AG04449 (cell line): ENCODE results near the gene OR5AC2.

Experiments
- CTCF ChIA-PET: fragments of 350-600 bp; formaldehyde crosslinking; extraction: SDS; loops from one replicate; lab custom pipeline; 2021; ENCODE audit warnings: antibody characterized with exemption; lab: Yijun Ruan, JAX
- POLR2A ChIA-PET: fragments of 400-600, 350-600 bp; formaldehyde crosslinking; extraction: SDS; loops from one replicate; lab custom pipeline; 2020; ENCODE audit warnings: antibody characterized with exemption, inconsistent platforms; lab: Yijun Ruan, JAX
- DNase-seq: peaks from one replicate; pipeline ENCODE4 v3.0.0-alpha.2; 2010; ENCODE audit warnings: low read depth, low spot score
- H3K4me3 ChIP-seq: 2 replicates; pipeline ENCODE4 v1.5.1; 2011; ENCODE audit warnings: low read depth, mild to moderate bottlenecking, control low read depth, low read length
- TF ChIP-seq, protein P1 (sequence below): IDR thresholded peaks from one replicate; pipeline ENCODE4 v1.5.1; 2011; ENCODE audit warnings: mild to moderate bottlenecking, moderate library complexity, low read length, control low read depth, inconsistent platforms; ENCODE audit not compliant: insufficient read depth; ENCODE audit errors: missing control alignments

Gene OR5AC2

DNA sequence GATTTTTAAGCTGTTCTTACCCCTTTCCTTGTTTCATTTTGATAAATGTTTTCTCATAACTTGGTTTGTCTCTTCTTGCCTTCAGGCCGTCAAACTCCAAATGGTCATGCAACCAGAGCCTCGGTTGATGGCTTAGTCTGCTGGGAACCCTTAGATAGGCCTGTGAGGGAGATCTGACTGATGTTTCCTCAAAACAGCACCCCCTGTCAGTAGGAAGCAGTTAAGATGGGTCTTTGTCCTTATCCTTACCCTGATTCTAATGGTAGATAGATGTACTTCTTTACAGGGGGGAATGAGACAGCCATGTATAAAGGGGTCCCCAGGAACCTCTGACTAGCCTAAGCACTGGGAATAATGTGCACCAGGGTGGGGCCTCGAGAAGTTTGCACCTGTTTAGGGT, 27.3 kb downstream of the OR5AC2 start:
- TF ChIP-seq, protein P1, sequence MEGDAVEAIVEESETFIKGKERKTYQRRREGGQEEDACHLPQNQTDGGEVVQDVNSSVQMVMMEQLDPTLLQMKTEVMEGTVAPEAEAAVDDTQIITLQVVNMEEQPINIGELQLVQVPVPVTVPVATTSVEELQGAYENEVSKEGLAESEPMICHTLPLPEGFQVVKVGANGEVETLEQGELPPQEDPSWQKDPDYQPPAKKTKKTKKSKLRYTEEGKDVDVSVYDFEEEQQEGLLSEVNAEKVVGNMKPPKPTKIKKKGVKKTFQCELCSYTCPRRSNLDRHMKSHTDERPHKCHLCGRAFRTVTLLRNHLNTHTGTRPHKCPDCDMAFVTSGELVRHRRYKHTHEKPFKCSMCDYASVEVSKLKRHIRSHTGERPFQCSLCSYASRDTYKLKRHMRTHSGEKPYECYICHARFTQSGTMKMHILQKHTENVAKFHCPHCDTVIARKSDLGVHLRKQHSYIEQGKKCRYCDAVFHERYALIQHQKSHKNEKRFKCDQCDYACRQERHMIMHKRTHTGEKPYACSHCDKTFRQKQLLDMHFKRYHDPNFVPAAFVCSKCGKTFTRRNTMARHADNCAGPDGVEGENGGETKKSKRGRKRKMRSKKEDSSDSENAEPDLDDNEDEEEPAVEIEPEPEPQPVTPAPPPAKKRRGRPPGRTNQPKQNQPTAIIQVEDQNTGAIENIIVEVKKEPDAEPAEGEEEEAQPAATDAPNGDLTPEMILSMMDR, result no peak
- CTCF ChIA-PET, result no interaction called here
- POLR2A ChIA-PET, result no interaction called here
- no peak for DNase-seq
- H3K4me3 ChIP-seq, result no peak overlapping the region

DNA sequence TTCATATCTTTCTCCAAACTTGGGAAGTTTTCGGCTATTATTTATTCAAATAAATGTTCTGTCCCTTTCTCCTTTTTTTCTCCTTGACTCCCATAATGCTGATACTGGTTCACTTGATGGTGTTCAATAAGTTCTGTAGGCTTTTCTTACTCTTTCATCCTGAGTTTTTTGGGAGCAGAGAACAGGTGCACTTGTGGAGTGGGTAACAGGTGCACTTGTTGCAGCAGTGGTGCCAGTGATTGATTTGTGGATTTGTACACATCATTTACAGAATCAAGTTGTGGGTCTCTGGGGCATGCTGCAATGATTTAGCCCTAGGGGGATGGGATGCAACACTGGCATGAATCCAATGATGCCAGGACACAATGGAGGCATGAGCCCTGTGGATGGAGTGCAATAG, 28.7 kb downstream of the OR5AC2 start:
- no peak overlapping the region for H3K4me3 ChIP-seq
- CTCF ChIA-PET, result no interaction called here
- TF ChIP-seq, protein P1, result no peak
- DNase-seq, result no peak
- POLR2A ChIA-PET, result no interaction called here

DNA sequence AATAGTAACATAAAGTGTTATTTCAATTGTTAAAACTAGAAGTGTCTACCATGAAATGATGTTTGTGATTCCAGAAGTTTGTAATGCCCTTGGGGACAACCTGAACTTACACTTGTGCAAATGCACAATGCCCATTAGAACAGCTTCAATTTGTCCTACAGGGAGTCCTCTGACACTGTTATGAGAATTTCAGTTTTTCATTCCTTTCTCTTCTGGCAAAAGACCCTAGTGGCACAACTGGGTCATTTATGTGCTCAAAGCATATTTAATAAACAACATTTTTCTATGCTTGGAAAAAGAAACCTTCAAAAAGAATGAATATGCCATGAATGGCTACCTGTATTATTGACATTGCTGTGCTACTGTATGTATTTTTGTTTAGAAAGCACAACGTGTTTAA, 43.4 kb downstream of the OR5AC2 start, which contains the start of gene OR5H1:
TSS of gene OR5H1 (plus strand) at position 301 of the 400 bp plus-strand sequence. CDS start 1,977 bp downstream, outside the sequence.
- TF ChIP-seq, protein P1, result no peak
- H3K4me3 ChIP-seq, result no peak within 1 kb of the TSS
- POLR2A ChIA-PET, result no interaction called here
- CTCF ChIA-PET, result no interaction called here
- no peak for DNase-seq

DNA sequence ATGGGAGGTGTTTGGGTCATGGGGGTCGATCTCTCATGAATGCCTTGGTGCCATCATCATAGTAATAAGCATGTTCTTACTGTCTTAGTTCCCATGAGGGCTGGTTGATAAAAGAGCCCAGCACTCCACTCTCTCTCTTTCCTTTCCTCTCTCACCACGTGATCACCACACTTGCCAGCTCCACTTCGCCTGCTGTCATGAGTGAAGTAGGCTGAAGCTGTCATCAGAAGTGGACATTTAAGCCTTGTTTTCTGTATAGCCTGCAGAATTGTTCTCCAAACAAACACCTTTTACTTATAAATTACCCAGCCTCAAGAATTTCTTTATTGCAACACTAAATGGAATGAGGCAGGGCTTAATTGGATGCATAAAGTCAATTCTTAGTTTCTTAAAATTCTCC, 49.7 kb downstream of the OR5AC2 start:
- TF ChIP-seq, protein P1, result no peak
- H3K4me3 ChIP-seq, result no peak overlapping the region
- ChIA-PET POLR2A (no interaction called here), CTCF (no interaction called here)
- DNase-seq, result no peak
